ENCODE results near the gene SMARCAL1.

DNA sequence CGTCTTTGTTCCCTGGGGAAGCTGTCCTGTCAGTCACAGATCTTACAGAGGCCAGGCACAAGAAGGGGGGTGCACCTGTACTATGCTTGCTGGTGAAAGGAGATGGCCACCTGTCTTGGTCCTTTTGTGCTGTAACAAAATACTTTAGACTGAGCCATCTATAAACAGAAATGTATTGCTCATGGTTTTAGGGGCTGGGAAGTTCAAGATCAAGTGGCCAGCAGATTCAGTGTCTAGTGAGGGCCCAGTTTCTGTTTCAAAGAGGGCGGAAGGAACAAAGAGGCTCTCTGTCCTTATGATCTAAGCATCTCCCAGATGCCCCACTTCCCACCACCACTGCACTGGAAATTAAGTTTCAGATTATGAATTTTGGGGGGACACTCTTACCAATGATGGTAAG is 50.9 kb downstream of the SMARCAL1 start:
- TF ChIP-seq POLR2A (IDR thresholded peaks at IDR 0.05) = no peak
- TF ChIP-seq, protein P1, sequence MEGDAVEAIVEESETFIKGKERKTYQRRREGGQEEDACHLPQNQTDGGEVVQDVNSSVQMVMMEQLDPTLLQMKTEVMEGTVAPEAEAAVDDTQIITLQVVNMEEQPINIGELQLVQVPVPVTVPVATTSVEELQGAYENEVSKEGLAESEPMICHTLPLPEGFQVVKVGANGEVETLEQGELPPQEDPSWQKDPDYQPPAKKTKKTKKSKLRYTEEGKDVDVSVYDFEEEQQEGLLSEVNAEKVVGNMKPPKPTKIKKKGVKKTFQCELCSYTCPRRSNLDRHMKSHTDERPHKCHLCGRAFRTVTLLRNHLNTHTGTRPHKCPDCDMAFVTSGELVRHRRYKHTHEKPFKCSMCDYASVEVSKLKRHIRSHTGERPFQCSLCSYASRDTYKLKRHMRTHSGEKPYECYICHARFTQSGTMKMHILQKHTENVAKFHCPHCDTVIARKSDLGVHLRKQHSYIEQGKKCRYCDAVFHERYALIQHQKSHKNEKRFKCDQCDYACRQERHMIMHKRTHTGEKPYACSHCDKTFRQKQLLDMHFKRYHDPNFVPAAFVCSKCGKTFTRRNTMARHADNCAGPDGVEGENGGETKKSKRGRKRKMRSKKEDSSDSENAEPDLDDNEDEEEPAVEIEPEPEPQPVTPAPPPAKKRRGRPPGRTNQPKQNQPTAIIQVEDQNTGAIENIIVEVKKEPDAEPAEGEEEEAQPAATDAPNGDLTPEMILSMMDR (IDR thresholded peaks at IDR 0.05) = no peak
- TF ChIP-seq POLR2AphosphoS5 (IDR thresholded peaks at IDR 0.05) = no peak
